Left lung (tissue), 10 donors: ENCODE data around the gene SHISA8. TPM values are rescaled to one million over a fixed set of nuclear protein-coding genes. Genes with fewer than 3 reads are reported as not detected.
"Not testable (repeated sequence)": the region's sequence is repeated elsewhere in the genome, so short reads cannot be mapped to it uniquely, and the experiment has no call there.

Experiments used
- ATAC-seq: fragments of 200-7000 bp; cut with Tn5 transposase; one replicate; pipeline ENCODE4 v1.9.1; 2020; ENCODE audit warnings: moderate library complexity
- DNase-seq, 4 donors: peaks; one replicate each; pipeline ENCODE4 v3.0.0-alpha.2; 2013 to 2020
- H3K27ac ChIP-seq, 2 donors: fragments of 200-600 bp; sonication (generic) in 1 of 2; one replicate each; pipeline versions ENCODE4 v1.5.0 to v1.8.0; 2020 to 2021
- H3K27me3 ChIP-seq, 2 donors: fragments of 200-600 bp; sonication (generic) in 1 of 2; one replicate each; pipeline versions ENCODE4 v1.5.0 to v1.8.0; 2020 to 2021
- H3K36me3 ChIP-seq, 2 donors: fragments of 200-600 bp; sonication (generic) in 1 of 2; one replicate each; pipeline versions ENCODE4 v1.5.0 to v1.8.0; 2020 to 2021
- H3K4me1 ChIP-seq, 2 donors: fragments of 200-600 bp; one replicate each; pipeline ENCODE4 v1.8.0; 2021
- H3K4me3 ChIP-seq, 2 donors: fragments of 200-600 bp; sonication (generic) in 1 of 2; one replicate each; pipeline versions ENCODE4 v1.5.0 to v1.8.0; 2020 to 2021; ENCODE audit warnings: mild to moderate bottlenecking in 1 of 2
- H3K9me3 ChIP-seq, 2 donors: fragments of 200-600 bp; sonication (generic) in 1 of 2; one replicate each; pipeline versions ENCODE4 v1.5.0 to v1.8.0; 2020 to 2021
- intact Hi-C, 2 donors: fragments of 100-400 bp; cut with DNase I; formaldehyde crosslinking; loops; one replicate each; pipeline versions ENCODE4 v1.11.2 to v1.14.2; 2022
- polyA plus RNA-seq, 6 donors: library from polyadenylated mRNA; unstranded; fragments of 120-200 nt; gene quantifications; one replicate each; pipeline ENCODE4 v1.2.1, GENCODE V29; 2013; ENCODE audit not compliant: insufficient read length in 6 of 6
- total RNA-seq, 2 donors: library from RNA; stranded (reverse); fragmentation: NEBNext Ultra II Directional; extraction: Animal tissue kit (Norgen Biotek cat#: 25700); gene quantifications; one replicate each; pipeline ENCODE4 v1.2.1, GENCODE V29; 2021
- TF ChIP-seq, protein P1 (sequence below), 2 donors: fragments of 200-600 bp; sonication (generic) in 1 of 2; IDR thresholded peaks; one replicate each; pipeline versions ENCODE4 v1.5.0 to v1.8.0; 2021; ENCODE audit warnings: antibody characterized with exemption in 2 of 2
- donor health status: DM: no; HTN: yes; CAD: no.
- donor health status: DM: no; HTN: no; CAD: no.

Gene SHISA8
- total and polyA plus RNA-seq, 8 donors = 0.11 to 0.24 TPM; not detected in 6

GRCh38 chr22:41952713-41953112 lies 37.8 kb upstream of the SHISA8 start:
- H3K27ac ChIP-seq = no peak overlapping the region
- ATAC-seq = no peak
- no peak for DNase-seq
- intact Hi-C loops = no loop called here
- peaks cover 0 to under 1% of the 10 kb centered on the region in 2 donors for H3K27me3 ChIP-seq
- H3K36me3 ChIP-seq = no peaks in the 10 kb centered on the region
- H3K9me3 ChIP-seq = no peaks in the 10 kb centered on the region
- TF ChIP-seq, protein P1, sequence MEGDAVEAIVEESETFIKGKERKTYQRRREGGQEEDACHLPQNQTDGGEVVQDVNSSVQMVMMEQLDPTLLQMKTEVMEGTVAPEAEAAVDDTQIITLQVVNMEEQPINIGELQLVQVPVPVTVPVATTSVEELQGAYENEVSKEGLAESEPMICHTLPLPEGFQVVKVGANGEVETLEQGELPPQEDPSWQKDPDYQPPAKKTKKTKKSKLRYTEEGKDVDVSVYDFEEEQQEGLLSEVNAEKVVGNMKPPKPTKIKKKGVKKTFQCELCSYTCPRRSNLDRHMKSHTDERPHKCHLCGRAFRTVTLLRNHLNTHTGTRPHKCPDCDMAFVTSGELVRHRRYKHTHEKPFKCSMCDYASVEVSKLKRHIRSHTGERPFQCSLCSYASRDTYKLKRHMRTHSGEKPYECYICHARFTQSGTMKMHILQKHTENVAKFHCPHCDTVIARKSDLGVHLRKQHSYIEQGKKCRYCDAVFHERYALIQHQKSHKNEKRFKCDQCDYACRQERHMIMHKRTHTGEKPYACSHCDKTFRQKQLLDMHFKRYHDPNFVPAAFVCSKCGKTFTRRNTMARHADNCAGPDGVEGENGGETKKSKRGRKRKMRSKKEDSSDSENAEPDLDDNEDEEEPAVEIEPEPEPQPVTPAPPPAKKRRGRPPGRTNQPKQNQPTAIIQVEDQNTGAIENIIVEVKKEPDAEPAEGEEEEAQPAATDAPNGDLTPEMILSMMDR (IDR thresholded peaks at IDR 0.05) = no peak
- H3K4me1 ChIP-seq = peaks cover 0 to 5% of the 10 kb centered on the region in 2 donors
- no peak overlapping the region for H3K4me3 ChIP-seq

DNA sequence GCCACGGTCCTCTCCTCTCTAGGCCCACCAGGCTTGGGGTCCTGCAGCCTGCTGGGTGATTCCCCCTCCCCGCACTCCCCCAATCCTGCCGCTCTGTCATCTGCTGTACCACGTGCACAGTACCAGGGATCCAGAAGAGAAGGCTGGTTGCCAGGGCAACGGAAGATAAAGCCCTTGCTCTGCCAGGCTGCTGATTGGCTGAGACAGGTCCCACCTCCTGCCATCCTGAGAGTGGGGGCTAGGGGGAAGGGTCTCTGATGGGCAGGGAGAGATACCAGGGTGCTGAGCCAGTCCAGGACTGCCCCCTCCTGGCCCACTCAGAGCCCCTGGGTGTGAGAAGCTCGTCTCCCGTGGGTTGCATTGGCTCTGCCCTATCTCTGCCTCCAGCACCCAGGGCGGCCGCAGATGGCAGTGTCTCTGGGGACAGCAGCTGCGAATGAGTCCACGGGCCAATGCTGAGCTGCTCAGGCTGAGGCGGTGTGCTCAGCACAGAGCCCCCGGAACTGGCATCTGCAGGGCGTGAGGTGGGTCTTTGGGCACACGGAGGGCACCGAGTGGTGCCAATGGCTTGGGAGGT lies 37.1 kb upstream of the SHISA8 start, which contains the start of gene SMIM45:
Gene SMIM45, plus strand, starts transcription at position 253 of the 577 bp plus-strand sequence.
- DNase-seq = no peak
- TF ChIP-seq, protein P1 (IDR thresholded peaks at IDR 0.05) = no peak
- H3K9me3 ChIP-seq = no peaks in the 10 kb centered on the region
- intact Hi-C loops = no loop called here
- no peak within 1 kb of the TSS for H3K4me3 ChIP-seq
- no peaks in the 10 kb centered on the region for H3K27me3 ChIP-seq
- H3K36me3 ChIP-seq = no peaks in the 10 kb centered on the region
- H3K4me1 ChIP-seq = peaks cover 0 to 4% of the 10 kb centered on the region in 2 donors
- H3K27ac ChIP-seq = no peak within 1 kb of the TSS
- ATAC-seq = no peak

DNA sequence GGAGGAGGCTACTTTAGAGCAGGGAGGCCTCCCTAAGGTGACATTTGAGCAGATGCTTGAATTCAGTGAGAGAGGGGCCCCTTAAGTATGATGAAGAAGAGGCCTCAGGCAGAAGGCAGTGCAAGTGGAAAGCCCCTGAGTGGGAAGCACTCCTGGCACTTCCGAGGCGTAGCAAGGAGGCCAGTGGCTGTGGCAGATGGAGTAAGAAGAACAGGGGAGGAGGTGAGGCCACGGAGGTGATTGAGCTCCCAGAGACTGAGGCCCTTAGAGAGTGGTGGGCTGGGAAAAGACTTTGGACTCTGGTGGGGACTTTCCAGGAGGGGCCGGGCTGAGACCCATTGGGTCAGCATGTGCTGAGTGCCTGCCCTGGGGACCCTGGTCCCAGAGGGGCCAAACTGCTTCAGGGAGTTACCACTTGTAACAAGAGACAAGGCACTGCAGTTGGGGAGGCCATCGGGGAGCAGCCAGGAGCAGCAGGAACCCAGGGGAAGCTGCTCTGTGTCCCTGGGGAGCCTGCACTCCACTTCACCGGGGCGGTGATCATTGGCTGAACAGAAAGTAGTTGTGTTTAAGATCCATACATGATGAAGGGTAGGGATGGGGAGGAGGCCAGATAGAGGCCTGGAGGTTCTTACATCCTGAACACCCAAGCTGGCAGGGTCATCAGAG lies 34.6 kb upstream of the SHISA8 start:
- H3K27ac ChIP-seq = no peak overlapping the region
- TF ChIP-seq, protein P1 (IDR thresholded peaks at IDR 0.05) = no peak
- DNase-seq (no peak), ATAC-seq (no peak)
- intact Hi-C loops = loop anchor here in 1 of 2 donors (10.0 kb wide), 1 partner anchor 125 kb away; no protein-coding TSS in a partner anchor
- no peaks in the 10 kb centered on the region for H3K27me3 ChIP-seq
- H3K4me3 ChIP-seq = no peak overlapping the region
- H3K9me3 ChIP-seq = no peaks in the 10 kb centered on the region
- H3K4me1 ChIP-seq = peaks cover 0 to 17% of the 10 kb centered on the region in 2 donors
- H3K36me3 ChIP-seq = no peaks in the 10 kb centered on the region

DNA sequence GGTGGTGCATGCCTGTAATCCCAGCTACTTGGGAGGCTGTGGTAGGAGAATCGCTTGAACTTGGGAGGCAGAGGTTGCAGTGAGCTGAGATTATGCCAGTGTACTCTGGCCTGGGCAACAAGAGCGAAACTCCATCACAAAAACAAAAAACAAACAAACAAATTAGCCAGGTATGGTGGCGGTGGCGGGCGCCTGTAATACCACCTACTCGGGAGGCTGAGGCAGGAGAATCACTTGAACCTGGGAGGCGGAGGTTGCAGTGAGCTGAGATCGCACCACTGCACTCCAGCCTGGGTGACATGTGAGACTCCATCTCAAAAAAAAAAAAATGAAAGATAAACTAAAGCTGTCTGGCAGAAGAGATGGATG lies 34.0 kb upstream of the SHISA8 start:
- intact Hi-C loops = loop anchor here in 1 of 2 donors (10.0 kb wide), 1 partner anchor 124 kb away; no protein-coding TSS in a partner anchor
- H3K36me3 ChIP-seq, H3K9me3 ChIP-seq, ATAC-seq, H3K4me3 ChIP-seq, H3K27me3 ChIP-seq, H3K27ac ChIP-seq, DNase-seq: not testable (repeated sequence)
- H3K4me1 ChIP-seq = peaks cover 0 to 17% of the 10 kb centered on the region in 2 donors

GRCh38 chr22:41948142-41948541 lies 33.3 kb upstream of the SHISA8 start:
- no peak for DNase-seq
- ATAC-seq = no peak
- Histone ChIP-seq H3K4me3 (no peak overlapping the region), H3K36me3 (no peaks in the 10 kb centered on the region), H3K27ac (no peak overlapping the region), H3K9me3 (no peaks in the 10 kb centered on the region), H3K4me1 (peaks cover 0 to 17% of the 10 kb centered on the region in 2 donors), H3K27me3 (no peaks in the 10 kb centered on the region)
- TF ChIP-seq, protein P1 (IDR thresholded peaks at IDR 0.05) = no peak
- intact Hi-C loops = loop anchor here in 1 of 2 donors (10.0 kb wide), 1 partner anchor 123 kb away; no protein-coding TSS in a partner anchor
